ENCODE data around the gene HINT1. TPM values are rescaled to one million over a fixed set of nuclear protein-coding genes. Genes with fewer than 3 reads are reported as not detected.

The HINT1 gene
- total RNA-seq, 1 experiment from 2014 or later: 249 TPM

GRCh38 chr5:131211669-131212068 is 46.6 kb upstream of the HINT1 start:
- TF ChIP-seq CTCF (conservative IDR thresholded peaks at IDR 0.05): no peak
- no peak overlapping the region for H2BK15ac ChIP-seq (ENCODE audit: low read depth, low read length)
- no peak overlapping the region for H2BK12ac ChIP-seq (ENCODE audit: insufficient read length, low read depth, low read length)
- Mint-ChIP-seq H3K27ac (no peak overlapping the region), H3K9me3 (no peaks in the 10 kb centered on the region; a peak in 1 of 5 replicates), H3K27me3 (ENCODE audit: low read depth) (no peaks in the 10 kb centered on the region), H3K4me1 (peaks cover 12 to 27% of the 10 kb centered on the region in 2 experiments), H3K36me3 (ENCODE audit: insufficient read depth in 1 of 3, low read depth in 3 of 3) (no peaks in the 10 kb centered on the region), H3K4me3 (no peak overlapping the region)
- no peak for DNase-seq
- H2AFZ ChIP-seq (ENCODE audit: low read length): no peak overlapping the region
- H3K27ac ChIP-seq (ENCODE audit: insufficient read length, low read depth, low read length): no peak overlapping the region
- no CpG with 5 or more reads among the region's 5 CpGs for WGBS (ENCODE audit: extremely low coverage, insufficient read length, low lambda C conversion rate)
- H2BK120ac ChIP-seq (ENCODE audit: low read depth, low read length, poor library complexity, severe bottlenecking): no peak overlapping the region
- no peaks in the 10 kb centered on the region; the same call in 1 of the 2 replicates for H3K79me2 ChIP-seq (ENCODE audit: insufficient read depth, low read length)
- H3K23ac ChIP-seq (ENCODE audit: insufficient read length, low read depth, low read length): no peak overlapping the region
- H2AK5ac ChIP-seq (ENCODE audit: insufficient read length, low read length): no peak overlapping the region
- no peaks in the 10 kb centered on the region for H3K79me1 ChIP-seq (ENCODE audit: insufficient read depth, low read depth, low read length, poor library complexity, severe bottlenecking)
- no peaks in the 10 kb centered on the region for H3K23me2 ChIP-seq (ENCODE audit: insufficient read length, low read depth, low read length, poor library complexity, severe bottlenecking)
- no peak overlapping the region for H4K91ac ChIP-seq (ENCODE audit: insufficient read length, low read depth, low read length)
- no peak overlapping the region for H3K4me2 ChIP-seq (ENCODE audit: insufficient read depth, insufficient read length, low read length)
- no peaks in the 10 kb centered on the region; the same call in 1 of the 2 replicates for H3K4me1 ChIP-seq (ENCODE audit: insufficient read depth, low read length)
- H2BK20ac ChIP-seq (ENCODE audit: low read depth, low read length, poor library complexity, severe bottlenecking): no peak overlapping the region
- no peak overlapping the region for H3K9ac ChIP-seq (ENCODE audit: extremely low read depth, insufficient read length, low read length)
- no peak overlapping the region for H3K14ac ChIP-seq (ENCODE audit: insufficient read depth, low read length)
- H3K56ac ChIP-seq (ENCODE audit: insufficient read length, low read depth, low read length): no peak overlapping the region
- no peak overlapping the region for H2BK5ac ChIP-seq (ENCODE audit: insufficient read length, low read length)
- H4K8ac ChIP-seq (replicated peaks; ENCODE audit: insufficient read length, low read depth, low read length): no peak overlapping the region
- no peak overlapping the region for H4K5ac ChIP-seq (ENCODE audit: insufficient read length, low read depth, low read length)
- no peaks in the 10 kb centered on the region for H3K9me3 ChIP-seq (ENCODE audit: control insufficient read depth, low read depth, low read length)
- H3K18ac ChIP-seq (ENCODE audit: insufficient read length, low read depth, low read length): no peak overlapping the region
- H3K27me3 ChIP-seq (ENCODE audit: insufficient read depth, low read length): no peaks in the 10 kb centered on the region
- no peak overlapping the region for H3K4ac ChIP-seq (ENCODE audit: low read depth, low read length)
- H4K20me1 ChIP-seq (ENCODE audit: control insufficient read depth, insufficient read depth, insufficient read length): no peaks in the 10 kb centered on the region
- no peak overlapping the region for H3T11ph ChIP-seq (ENCODE audit: low read length)

Data from H9 (cell line).